Trophoblast cell (in vitro differentiated cells and primary cell): ENCODE results near the gene EP300.
"Not testable (repeated sequence)": the region's sequence is repeated elsewhere in the genome, so short reads cannot be mapped to it uniquely, and the experiment has no call there.

Experiments used
- DNase-seq, 2 donors: peaks; one replicate each; pipeline ENCODE4 v3.0.0-alpha.2; 2016
- H2AFZ ChIP-seq: 2 replicates; pipeline ENCODE4 v1.6.1; 2013; ENCODE audit warnings: low read length, moderate library complexity, mild to moderate bottlenecking; ENCODE audit not compliant: insufficient read depth, poor library complexity
- H2AK5ac ChIP-seq: 2 replicates; pipeline ENCODE4 v1.6.1; 2013; ENCODE audit warnings: mild to moderate bottlenecking, low read length
- H2BK120ac ChIP-seq: 2 replicates; pipeline ENCODE4 v1.6.1; 2013; ENCODE audit warnings: low read length, mild to moderate bottlenecking, moderate library complexity; ENCODE audit not compliant: insufficient read depth, poor library complexity
- H2BK12ac ChIP-seq: 2 replicates; pipeline ENCODE4 v1.6.1; 2013; ENCODE audit warnings: mild to moderate bottlenecking, low read length, moderate library complexity
- H2BK5ac ChIP-seq: 2 replicates; pipeline ENCODE4 v1.6.1; 2013; ENCODE audit warnings: low read length, low read depth, moderate library complexity, mild to moderate bottlenecking; ENCODE audit not compliant: poor library complexity
- H3K14ac ChIP-seq: 2 replicates; pipeline ENCODE4 v1.6.1; 2013; ENCODE audit warnings: mild to moderate bottlenecking, low read length
- H3K18ac ChIP-seq: 2 replicates; pipeline ENCODE4 v1.6.1; 2013; ENCODE audit warnings: mild to moderate bottlenecking, low read length
- H3K23ac ChIP-seq: 2 replicates; pipeline ENCODE4 v1.6.1; 2013; ENCODE audit warnings: low read length
- H3K27ac ChIP-seq: 2 replicates; pipeline ENCODE4 v1.5.1; 2013; ENCODE audit warnings: low read depth, mild to moderate bottlenecking, inconsistent platforms, low read length, moderate library complexity
- H3K27me3 ChIP-seq: 2 replicates; pipeline ENCODE4 v1.6.1; 2013; ENCODE audit warnings: inconsistent platforms, mild to moderate bottlenecking, low read length, moderate library complexity; ENCODE audit not compliant: insufficient read depth
- H3K36me3 ChIP-seq, 2 experiments: 1 replicate in 1 of 2; 2 replicates in 1 of 2; pipeline ENCODE4 v1.6.1; 2013; ENCODE audit warnings: low read length in 2 of 2, mild to moderate bottlenecking in 2 of 2, moderate library complexity in 1 of 2; ENCODE audit not compliant: insufficient read depth in 2 of 2, control insufficient read depth in 1 of 2
- H3K4ac ChIP-seq: 2 replicates; pipeline ENCODE4 v1.6.1; 2013; ENCODE audit warnings: low read depth, mild to moderate bottlenecking, low read length, moderate library complexity
- H3K4me1 ChIP-seq, 2 experiments: 1 replicate in 1 of 2; 2 replicates in 1 of 2; pipeline ENCODE4 v1.6.1; 2013; ENCODE audit warnings: low read length in 2 of 2, mild to moderate bottlenecking in 2 of 2, moderate library complexity in 1 of 2; ENCODE audit not compliant: insufficient read depth in 2 of 2, control insufficient read depth in 1 of 2
- H3K4me2 ChIP-seq: 2 replicates; pipeline ENCODE4 v1.6.1; 2013; ENCODE audit warnings: inconsistent platforms, mild to moderate bottlenecking, low read length, moderate library complexity
- H3K4me3 ChIP-seq: 2 replicates; pipeline ENCODE4 v1.5.1; 2013; ENCODE audit warnings: mild to moderate bottlenecking, low read depth, low read length, inconsistent platforms
- H3K79me1 ChIP-seq: one replicate; pipeline ENCODE4 v1.6.1; 2013; ENCODE audit warnings: low read length
- H3K79me2 ChIP-seq: 2 replicates; pipeline ENCODE4 v1.6.1; 2013; ENCODE audit warnings: low read length, mild to moderate bottlenecking; ENCODE audit not compliant: control insufficient read depth, insufficient read depth, poor library complexity
- H3K9ac ChIP-seq: 2 replicates; pipeline ENCODE4 v1.6.1; 2013; ENCODE audit warnings: mild to moderate bottlenecking, low read length
- H3K9me3 ChIP-seq: 2 replicates; pipeline ENCODE4 v1.6.1; 2013; ENCODE audit warnings: low read depth, mild to moderate bottlenecking, control low read depth, inconsistent platforms, low read length; ENCODE audit not compliant: insufficient read depth
- H4K12ac ChIP-seq: 2 replicates; pipeline ENCODE4 v1.6.1; 2013; ENCODE audit warnings: low read depth, mild to moderate bottlenecking, low read length, moderate library complexity
- H4K8ac ChIP-seq: 2 replicates; pipeline ENCODE4 v1.6.1; 2013; ENCODE audit warnings: low read depth, mild to moderate bottlenecking, low read length, moderate library complexity
- H4K91ac ChIP-seq: one replicate; pipeline ENCODE4 v1.6.1; 2013; ENCODE audit warnings: low read depth, mild to moderate bottlenecking, low read length, moderate library complexity
- WGBS: extraction: QIAGEN DNeasy Blood & Tissue Kit; methylation state at CpG from one replicate; pipeline ENCODE4 v1.1.7; 2013; ENCODE audit warnings: missing lambda C conversion rate; ENCODE audit not compliant: insufficient read length, insufficient coverage; ENCODE audit errors: extremely low coverage; 5-methylcytosine and 5-hydroxymethylcytosine counted together

The EP300 gene

GRCh38 chr22:41048345-41048744 is 44.0 kb upstream of the EP300 start:
- H3K18ac ChIP-seq, H3K27me3 ChIP-seq, H3K27ac ChIP-seq, H3K14ac ChIP-seq, H3K4ac ChIP-seq, H4K8ac ChIP-seq, H2BK120ac ChIP-seq, H3K36me3 ChIP-seq, H3K79me1 ChIP-seq, H2BK5ac ChIP-seq, H2AK5ac ChIP-seq, H4K91ac ChIP-seq, H3K9me3 ChIP-seq, H3K9ac ChIP-seq, H3K4me3 ChIP-seq, H4K12ac ChIP-seq, H3K79me2 ChIP-seq, H3K4me2 ChIP-seq, H2BK12ac ChIP-seq, H3K23ac ChIP-seq, H2AFZ ChIP-seq: not testable (repeated sequence)
- DNase-seq: peak in 1 of 2 donors; percentile 57
- WGBS: no CpG with 5 or more reads among the region's 12 CpGs
- peaks cover 6 to 13% of the 10 kb centered on the region in 2 experiments for H3K4me1 ChIP-seq

DNA sequence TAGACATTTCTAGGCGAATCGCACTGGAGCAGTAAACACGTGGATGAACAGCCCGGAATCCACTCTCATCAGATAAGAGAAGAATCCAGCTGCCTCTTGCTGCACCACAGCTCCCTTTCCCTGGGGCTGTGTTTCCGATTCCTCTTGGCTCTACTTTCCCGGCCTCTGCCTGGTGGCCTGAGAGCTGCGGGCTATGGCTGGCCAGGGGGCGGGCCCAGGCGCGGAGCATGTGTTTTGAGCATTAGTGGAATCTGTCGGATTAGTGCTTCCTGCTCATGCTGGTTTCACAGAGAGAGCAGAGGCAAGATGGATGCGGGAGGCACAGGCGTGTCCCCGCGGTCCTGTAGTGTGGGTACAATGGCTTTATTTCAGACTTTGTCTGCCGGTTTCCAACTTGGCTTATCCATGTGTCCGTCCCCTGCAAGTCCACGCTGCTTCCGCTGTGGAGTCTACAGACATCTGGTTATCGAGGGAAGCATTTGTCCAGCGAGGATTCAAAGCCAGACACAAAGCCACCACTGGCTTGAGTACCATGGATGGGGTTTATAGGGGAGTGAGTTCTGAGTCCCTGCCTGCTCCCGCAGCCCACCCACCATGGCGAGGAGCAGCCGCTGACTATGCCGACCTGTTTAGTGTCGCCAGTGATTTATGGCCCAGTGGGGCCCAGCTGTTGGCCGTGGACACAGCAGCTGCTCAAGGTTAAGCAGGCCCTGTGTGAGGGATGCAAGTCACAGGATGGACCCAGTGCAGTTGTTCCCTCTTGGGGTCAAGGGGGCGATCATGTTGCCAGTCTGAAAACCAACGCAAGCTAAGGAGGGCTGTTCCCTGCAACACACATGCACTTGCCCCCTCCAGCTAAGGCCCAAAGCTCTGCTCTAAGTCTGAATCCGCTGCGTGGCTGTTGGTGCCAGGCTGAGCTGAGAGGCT is 43.3 kb upstream of the EP300 start:
- Histone ChIP-seq H2BK120ac (peak overlapping the region; percentile 5), H3K36me3 (no peaks in the 10 kb centered on the region), H3K27me3 (no peaks in the 10 kb centered on the region), H2BK12ac (no peak overlapping the region), H4K91ac (peak overlapping the region; percentile 75), H2AK5ac (peak overlapping the region; percentile 1), H3K4me3 (no peak overlapping the region), H3K4ac (no peak overlapping the region), H3K18ac (peak overlapping the region; percentile 0), H3K27ac (peak overlapping the region; percentile 51), H2BK5ac (no peak overlapping the region), H4K8ac (peak overlapping the region; percentile 13), H3K9ac (no peak overlapping the region), H3K4me2 (peak overlapping the region; percentile 3), H3K14ac (peak overlapping the region; percentile 13), H3K23ac (no peak overlapping the region), H4K12ac (no peak overlapping the region), H3K9me3 (no peaks in the 10 kb centered on the region), H2AFZ (no peak overlapping the region), H3K79me1 (peaks cover 3% of the 10 kb centered on the region), H3K79me2 (no peaks in the 10 kb centered on the region), H3K4me1 (peaks cover 6 to 13% of the 10 kb centered on the region in 2 experiments)
- peak; percentile 99 to 100 for DNase-seq
- no CpG with 5 or more reads among the region's 31 CpGs for WGBS

- H3K4ac ChIP-seq, H3K23ac ChIP-seq, H3K9ac ChIP-seq, H2AFZ ChIP-seq, H3K79me1 ChIP-seq, H3K4me3 ChIP-seq, H3K27ac ChIP-seq, H3K79me2 ChIP-seq, H4K12ac ChIP-seq, H3K4me2 ChIP-seq, H3K36me3 ChIP-seq, H2BK120ac ChIP-seq, H3K9me3 ChIP-seq, H3K14ac ChIP-seq, H4K8ac ChIP-seq, H2BK5ac ChIP-seq, H3K27me3 ChIP-seq: not testable (repeated sequence)
- Histone ChIP-seq H3K4me1 (peaks cover 6 to 13% of the 10 kb centered on the region in 2 experiments), H2BK12ac (peak overlapping the region; percentile 41), H3K18ac (peak overlapping the region; percentile 0), H4K91ac (peak overlapping the region; percentile 75), H2AK5ac (peak overlapping the region; percentile 1)
- peak in 1 of 2 donors; percentile 28 for DNase-seq
- no CpG with 5 or more reads among the region's 4 CpGs for WGBS
These were observed 42.6 kb upstream of the EP300 start for GRCh38 chr22:41049795-41050194.

DNA sequence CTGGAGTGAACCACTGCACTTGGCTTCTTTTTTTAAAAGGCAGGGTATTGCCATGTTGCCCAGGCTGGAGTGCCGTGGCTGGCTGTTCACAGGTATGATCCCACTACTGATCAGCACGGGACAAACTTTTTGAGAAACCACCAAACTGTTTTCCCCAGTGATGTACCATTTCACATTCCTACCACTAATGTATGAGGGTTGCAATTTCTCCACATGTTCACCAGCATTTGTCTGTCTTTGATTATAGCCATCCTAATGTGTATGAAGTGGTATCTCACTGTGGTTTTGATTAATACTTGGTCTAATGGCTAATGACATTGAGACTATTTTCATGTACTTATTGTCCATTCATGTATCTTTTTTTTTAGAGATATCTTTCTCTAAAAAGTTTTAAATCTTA is 41.5 kb upstream of the EP300 start:
- Histone ChIP-seq H3K9me3 (no peaks in the 10 kb centered on the region), H3K27me3 (no peaks in the 10 kb centered on the region), H3K36me3 (no peaks in the 10 kb centered on the region), H4K12ac (no peak overlapping the region), H2AFZ (no peak overlapping the region), H2BK12ac (no peak overlapping the region), H4K91ac (no peak overlapping the region), H3K4me2 (no peak overlapping the region), H3K79me1 (peaks cover 3% of the 10 kb centered on the region), H2BK5ac (no peak overlapping the region), H3K9ac (no peak overlapping the region), H3K79me2 (no peaks in the 10 kb centered on the region), H3K27ac (no peak overlapping the region), H3K4me1 (peaks cover 6 to 13% of the 10 kb centered on the region in 2 experiments), H3K18ac (no peak overlapping the region), H2BK120ac (no peak overlapping the region), H3K14ac (no peak overlapping the region), H3K4ac (no peak overlapping the region), H4K8ac (no peak overlapping the region), H3K23ac (no peak overlapping the region), H2AK5ac (no peak overlapping the region), H3K4me3 (no peak overlapping the region)
- DNase-seq: peak in 1 of 2 donors; percentile 73
- WGBS: no CpG with 5 or more reads among the region's 2 CpGs
